Gastrocnemius medialis (tissue), 4 donors: ENCODE results near the gene SCUBE1.

Source experiments
- CTCF ChIP-seq, 5 experiments: fragments of 450-650 bp in 3 of 5; fragments of 200-600 bp in 2 of 5; sonication (generic) in 2 of 5; IDR thresholded peaks in 4 of 5; conservative IDR thresholded peaks in 1 of 5; 1 replicate in 4 of 5; 2 replicates in 1 of 5; pipeline ENCODE4 v1.5.1; 2016 to 2019; ENCODE audit warnings: antibody characterized with exemption in 5 of 5, mild to moderate bottlenecking in 3 of 5, moderate library complexity in 3 of 5
- POLR2A ChIP-seq, 2 donors: fragments of 450-650 bp; IDR thresholded peaks; one replicate each; pipeline ENCODE4 v1.6.1; 2017; ENCODE audit warnings: antibody characterized with exemption in 2 of 2, mild to moderate bottlenecking in 2 of 2, moderate library complexity in 2 of 2

DNA sequence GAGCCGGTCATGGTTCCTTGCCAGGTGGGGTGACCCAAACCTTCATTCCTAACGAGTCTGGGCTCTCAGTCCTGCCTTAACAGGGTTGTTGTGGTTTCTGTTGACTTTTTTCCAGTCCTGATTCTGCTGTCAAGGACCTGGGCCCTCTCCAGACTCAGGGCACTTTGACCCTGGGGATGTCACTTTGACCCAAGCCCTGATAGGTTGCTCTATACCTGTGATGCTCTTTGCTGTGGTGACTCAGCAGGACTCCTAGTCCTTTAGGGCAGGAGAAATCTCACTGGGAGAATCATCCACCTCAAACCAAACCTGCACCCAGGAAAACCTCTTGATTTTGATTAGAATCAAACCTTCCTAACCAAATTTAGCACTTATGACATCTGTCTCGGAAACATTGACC lies 48.1 kb upstream of the SCUBE1 start:
- TF ChIP-seq CTCF (IDR thresholded peaks at IDR 0.05 in 4 of 5, conservative IDR thresholded peaks at IDR 0.05 in 1 of 5) (no peak), POLR2A (IDR thresholded peaks at IDR 0.05) (no peak)
